Neutrophil (primary cell): ENCODE measurements around the gene HCK.
A peak's percentile ranks its signal among the peaks of the same experiment; 100 is the strongest.

Source experiments
- H3K27ac ChIP-seq: fragments of 200-600 bp; sonication (generic); 2 replicates; pipeline ENCODE4 v1.5.1; 2016; ENCODE audit warnings: mild to moderate bottlenecking, moderate library complexity
- H3K27me3 ChIP-seq: fragments of 200-600 bp; sonication (generic); 2 replicates; pipeline ENCODE4 v1.6.0; 2016; ENCODE audit warnings: mild to moderate bottlenecking
- H3K36me3 ChIP-seq: fragments of 200-600 bp; sonication (generic); 2 replicates; pipeline ENCODE4 v1.5.1; 2017
- H3K4me1 ChIP-seq, 2 experiments: fragments of 200-600 bp in 1 of 2; sonication (generic) in 1 of 2; 1 replicate in 1 of 2; 2 replicates in 1 of 2; pipeline versions ENCODE4 v1.5.1 to v1.6.1; 2013 to 2016; ENCODE audit warnings: low read depth in 1 of 2, low read length in 1 of 2, mild to moderate bottlenecking in 1 of 2, moderate library complexity in 1 of 2; ENCODE audit not compliant: control insufficient read depth in 1 of 2, insufficient read depth in 1 of 2
- H3K4me3 ChIP-seq, 2 experiments: fragments of 200-600 bp in 1 of 2; sonication (generic) in 1 of 2; 1 replicate in 1 of 2; 2 replicates in 1 of 2; pipeline ENCODE4 v1.5.1; 2013 to 2016; ENCODE audit warnings: low read depth in 1 of 2, low read length in 1 of 2, mild to moderate bottlenecking in 1 of 2, moderate library complexity in 1 of 2
- H3K9me3 ChIP-seq: fragments of 200-600 bp; sonication (generic); 2 replicates; pipeline ENCODE4 v1.5.1; 2016
- TF ChIP-seq, protein P1 (sequence below): fragments of 200-600 bp; sonication (generic); IDR thresholded peaks from 2 replicates; pipeline ENCODE4 v1.5.1; 2016; ENCODE audit warnings: antibody characterized with exemption

HCK gene

DNA sequence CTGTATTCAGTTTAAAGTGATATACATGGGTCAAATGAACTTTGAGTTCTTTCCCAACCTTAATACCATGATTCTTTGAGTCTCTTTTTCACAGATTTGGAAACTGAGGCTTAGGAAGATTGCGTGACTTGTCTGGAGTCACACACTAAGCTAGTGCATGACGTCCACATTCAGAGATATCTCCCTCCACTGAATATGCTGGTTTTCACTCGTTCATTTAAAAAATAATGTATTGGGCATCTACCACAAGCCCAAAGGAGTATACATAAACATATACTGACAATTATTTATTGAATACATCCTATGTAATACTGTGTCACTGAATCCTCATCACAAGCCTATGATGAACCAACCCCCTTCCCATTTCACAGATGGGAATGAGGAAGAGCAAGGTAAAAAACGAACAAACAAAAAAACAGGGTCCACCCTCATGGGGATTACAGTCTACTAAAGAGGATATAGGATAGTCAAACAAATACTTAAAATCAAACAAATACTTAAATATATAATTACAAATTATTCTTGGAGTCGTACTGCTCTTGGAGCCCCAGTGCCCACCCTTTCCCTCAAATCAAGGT, 56.9 kb downstream of the HCK start:
- TF ChIP-seq, protein P1, sequence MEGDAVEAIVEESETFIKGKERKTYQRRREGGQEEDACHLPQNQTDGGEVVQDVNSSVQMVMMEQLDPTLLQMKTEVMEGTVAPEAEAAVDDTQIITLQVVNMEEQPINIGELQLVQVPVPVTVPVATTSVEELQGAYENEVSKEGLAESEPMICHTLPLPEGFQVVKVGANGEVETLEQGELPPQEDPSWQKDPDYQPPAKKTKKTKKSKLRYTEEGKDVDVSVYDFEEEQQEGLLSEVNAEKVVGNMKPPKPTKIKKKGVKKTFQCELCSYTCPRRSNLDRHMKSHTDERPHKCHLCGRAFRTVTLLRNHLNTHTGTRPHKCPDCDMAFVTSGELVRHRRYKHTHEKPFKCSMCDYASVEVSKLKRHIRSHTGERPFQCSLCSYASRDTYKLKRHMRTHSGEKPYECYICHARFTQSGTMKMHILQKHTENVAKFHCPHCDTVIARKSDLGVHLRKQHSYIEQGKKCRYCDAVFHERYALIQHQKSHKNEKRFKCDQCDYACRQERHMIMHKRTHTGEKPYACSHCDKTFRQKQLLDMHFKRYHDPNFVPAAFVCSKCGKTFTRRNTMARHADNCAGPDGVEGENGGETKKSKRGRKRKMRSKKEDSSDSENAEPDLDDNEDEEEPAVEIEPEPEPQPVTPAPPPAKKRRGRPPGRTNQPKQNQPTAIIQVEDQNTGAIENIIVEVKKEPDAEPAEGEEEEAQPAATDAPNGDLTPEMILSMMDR = no peak
- Histone ChIP-seq H3K27ac (peak overlapping the region; percentile 96), H3K36me3 (peaks cover 8% of the 10 kb centered on the region), H3K4me1 (peaks cover 46 to 47% of the 10 kb centered on the region in 2 experiments), H3K9me3 (no peaks in the 10 kb centered on the region), H3K4me3 (peak overlapping the region; percentile 93 to 96), H3K27me3 (no peaks in the 10 kb centered on the region)

DNA sequence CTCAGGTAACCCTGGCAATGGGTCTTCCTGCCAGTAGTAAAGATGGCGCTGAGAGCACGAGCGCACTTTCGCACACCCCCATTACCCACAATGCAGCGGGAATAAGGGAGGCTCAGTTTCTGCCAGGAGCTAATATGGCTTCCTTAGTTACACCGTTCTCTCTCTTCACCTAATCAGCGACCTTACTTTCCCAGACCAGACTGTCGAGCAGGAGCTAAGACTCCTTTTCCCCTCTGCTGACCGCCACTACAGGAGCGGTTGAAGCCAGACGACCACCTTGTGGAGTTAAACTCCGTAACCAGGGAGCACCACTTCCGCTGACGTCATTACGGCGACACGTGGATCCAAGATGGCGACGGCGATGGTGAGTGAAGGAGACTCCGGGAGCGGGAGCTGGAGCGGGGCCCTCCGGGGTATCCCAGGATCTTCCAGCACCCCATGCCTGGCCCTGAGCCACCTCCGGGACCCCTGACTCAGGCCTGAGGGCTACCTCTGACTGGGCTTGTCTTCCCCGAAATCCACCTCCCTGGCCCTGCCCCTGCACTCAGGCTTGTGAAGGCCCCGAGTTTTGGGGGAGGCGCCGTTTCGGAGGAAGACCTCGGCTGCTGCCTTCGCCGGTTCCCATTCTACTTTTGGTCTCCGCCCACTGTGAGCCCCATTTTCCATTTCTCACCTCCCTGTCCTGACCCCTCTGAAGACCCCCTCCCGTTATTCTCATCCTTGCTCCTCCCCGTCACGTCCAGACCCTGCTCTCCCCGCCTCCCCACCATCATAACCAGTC, 57.5 kb downstream of the HCK start, which contains the start of gene TM9SF4:
Gene TM9SF4, plus strand, starts transcription at position 323 of the 781 bp plus-strand sequence. Its CDS starts 27 bp downstream, at position 350.
- no peaks in the 10 kb centered on the region for H3K9me3 ChIP-seq
- peak within 1 kb of the TSS; percentile 93 to 96 for H3K4me3 ChIP-seq
- no peaks in the 10 kb centered on the region for H3K27me3 ChIP-seq
- peak within 1 kb of the TSS; percentile 96 for H3K27ac ChIP-seq
- peaks cover 3% of the 10 kb centered on the region for H3K36me3 ChIP-seq
- peaks cover 52 to 54% of the 10 kb centered on the region in 2 experiments for H3K4me1 ChIP-seq
- TF ChIP-seq, protein P1 = no peak

DNA sequence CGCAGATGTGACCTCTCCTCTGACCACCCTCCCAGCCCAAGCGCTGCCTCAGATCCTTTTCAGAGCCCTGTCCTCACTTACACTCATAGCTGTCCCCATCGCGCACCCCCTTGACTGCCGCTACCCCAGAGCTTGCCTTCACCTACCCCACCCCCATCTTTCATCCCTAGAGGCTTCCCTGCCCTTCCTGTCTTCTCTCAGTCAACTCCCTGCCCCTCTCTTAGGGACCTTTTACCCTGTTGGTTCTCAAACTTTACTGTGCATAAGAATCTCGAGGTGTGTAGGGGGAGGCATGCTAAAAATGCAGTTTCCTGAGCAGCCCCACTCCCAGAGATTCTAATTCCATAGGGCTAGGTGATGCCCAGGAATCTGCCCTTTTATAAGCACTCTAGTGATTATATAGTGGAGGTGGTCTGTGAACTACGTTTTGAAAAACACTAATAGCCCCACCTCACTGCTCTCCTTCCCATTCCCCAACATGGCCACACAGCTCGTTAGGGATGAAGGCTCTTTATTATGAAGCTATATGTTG, 58.2 kb downstream of the HCK start:
- peak overlapping the region; percentile 93 to 96 for H3K4me3 ChIP-seq
- peaks cover 1% of the 10 kb centered on the region for H3K36me3 ChIP-seq
- no peaks in the 10 kb centered on the region for H3K9me3 ChIP-seq
- no peaks in the 10 kb centered on the region for H3K27me3 ChIP-seq
- TF ChIP-seq, protein P1 = no peak
- peaks cover 54% of the 10 kb centered on the region in 2 experiments for H3K4me1 ChIP-seq
- H3K27ac ChIP-seq = peak overlapping the region; percentile 96

DNA sequence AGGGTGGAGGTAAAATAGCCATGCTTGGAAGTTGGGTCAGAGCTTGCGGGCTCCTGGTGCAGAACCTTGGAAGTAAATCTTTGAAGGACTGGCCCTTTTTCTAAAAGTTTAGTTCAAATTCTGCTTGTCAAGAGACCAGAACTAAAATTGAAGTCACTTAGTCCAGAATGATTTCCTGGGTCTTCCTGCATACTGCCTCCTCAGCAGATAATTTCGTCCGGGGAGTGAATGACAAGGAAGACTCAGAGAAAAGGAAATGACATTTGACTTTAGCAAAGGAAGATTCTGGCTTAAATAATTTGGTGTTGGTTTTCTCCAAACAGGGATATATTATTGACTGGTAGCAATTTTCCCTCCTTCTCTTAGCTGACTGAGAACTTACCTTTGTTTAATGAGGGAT, 58.7 kb downstream of the HCK start:
- Histone ChIP-seq H3K27ac (peak overlapping the region; percentile 96), H3K27me3 (no peaks in the 10 kb centered on the region), H3K4me1 (peaks cover 54% of the 10 kb centered on the region in 2 experiments), H3K9me3 (no peaks in the 10 kb centered on the region), H3K4me3 (peak overlapping the region; percentile 93 to 96), H3K36me3 (peaks cover 4% of the 10 kb centered on the region)
- TF ChIP-seq, protein P1 = no peak

DNA sequence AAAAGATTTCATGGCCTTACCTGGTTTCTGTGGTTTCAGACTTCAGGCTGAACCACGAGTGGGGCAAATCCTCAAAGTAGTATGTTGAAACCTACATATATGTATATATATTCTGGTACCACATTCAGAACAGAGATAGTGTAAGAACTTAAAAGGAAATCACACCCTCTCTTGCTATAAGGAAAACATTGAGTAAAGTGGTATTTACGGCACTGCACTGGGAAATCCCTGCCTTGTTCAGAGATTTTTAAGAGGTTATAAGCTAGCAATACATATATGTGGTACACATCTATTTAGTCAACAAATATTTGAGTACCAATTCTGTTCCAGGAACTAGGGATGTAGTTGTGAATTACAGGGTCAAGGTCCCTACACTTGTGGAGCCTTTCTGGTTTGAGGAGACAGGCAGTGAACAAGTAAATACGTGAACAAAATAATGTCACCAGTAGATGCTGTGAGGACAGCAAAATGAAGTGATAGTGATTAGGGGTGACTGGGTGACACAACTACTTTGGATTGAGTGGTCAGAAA, 59.2 kb downstream of the HCK start:
- Histone ChIP-seq H3K36me3 (peaks cover 4% of the 10 kb centered on the region), H3K9me3 (no peaks in the 10 kb centered on the region), H3K4me1 (peaks cover 54% of the 10 kb centered on the region in 2 experiments), H3K27ac (peak overlapping the region; percentile 96), H3K4me3 (peak overlapping the region in 1 of 2 experiments; percentile 96), H3K27me3 (no peaks in the 10 kb centered on the region)
- TF ChIP-seq, protein P1 = no peak
